Measurements from ENCODE around the gene CREB5. TPM values are rescaled to one million over a fixed set of nuclear protein-coding genes. Genes with fewer than 3 reads are reported as not detected.

CREB5 gene
- total and polyA plus RNA-seq, 2 donors (not counting 3 experiments of a cell fraction or from before 2014, with no cell fraction given), result 19.6 to 28.4 TPM

DNA sequence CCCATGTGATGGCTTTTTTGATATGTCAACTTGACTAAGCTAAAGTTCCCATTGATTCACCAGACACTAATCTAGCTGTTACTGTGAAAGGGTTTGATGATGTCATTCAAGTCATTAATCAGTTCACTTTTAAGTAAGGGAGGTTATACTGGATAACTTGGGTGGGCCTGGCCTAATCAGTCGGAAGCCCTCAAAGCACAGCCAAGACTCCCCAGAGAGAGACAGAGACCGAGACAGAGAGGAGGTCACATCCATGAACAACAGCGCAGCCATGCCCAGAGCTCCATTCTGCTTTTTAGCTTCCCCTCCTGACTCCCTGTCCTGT lies 442.4 kb downstream of the CREB5 start:
- BruUV-seq (replicated peaks), result no TSS peak
- H3K9ac ChIP-seq (replicated peaks; ENCODE audit: extremely low read depth, insufficient read depth, low read length), result no peak overlapping the region
- intact Hi-C loops (cut with micrococcal nuclease), result loop anchor here (1.0 to 5.0 kb wide), 6 partner anchors 167 to 555 kb away; no protein-coding TSS in a partner anchor
- no peaks in the 10 kb centered on the region for H3K36me3 ChIP-seq (ENCODE audit: control insufficient read depth in 2 of 2, extremely low read depth in 1 of 2, insufficient read depth in 2 of 2, low read length in 2 of 2)
- no peak overlapping the region for H2AFZ ChIP-seq (ENCODE audit: low read depth, low read length)
- no peak for TF ChIP-seq JUN (IDR thresholded peaks at IDR 0.05; ENCODE audit: borderline replicate concordance, insufficient read depth, insufficient read length, low read depth)
- TF ChIP-seq MYC (IDR thresholded peaks at IDR 0.05; ENCODE audit: low read depth, low read length), result no peak
- TF ChIP-seq FOS (IDR thresholded peaks at IDR 0.05; ENCODE audit: borderline replicate concordance, insufficient read depth, low read length), result no peak
- TF ChIP-seq, protein P1, sequence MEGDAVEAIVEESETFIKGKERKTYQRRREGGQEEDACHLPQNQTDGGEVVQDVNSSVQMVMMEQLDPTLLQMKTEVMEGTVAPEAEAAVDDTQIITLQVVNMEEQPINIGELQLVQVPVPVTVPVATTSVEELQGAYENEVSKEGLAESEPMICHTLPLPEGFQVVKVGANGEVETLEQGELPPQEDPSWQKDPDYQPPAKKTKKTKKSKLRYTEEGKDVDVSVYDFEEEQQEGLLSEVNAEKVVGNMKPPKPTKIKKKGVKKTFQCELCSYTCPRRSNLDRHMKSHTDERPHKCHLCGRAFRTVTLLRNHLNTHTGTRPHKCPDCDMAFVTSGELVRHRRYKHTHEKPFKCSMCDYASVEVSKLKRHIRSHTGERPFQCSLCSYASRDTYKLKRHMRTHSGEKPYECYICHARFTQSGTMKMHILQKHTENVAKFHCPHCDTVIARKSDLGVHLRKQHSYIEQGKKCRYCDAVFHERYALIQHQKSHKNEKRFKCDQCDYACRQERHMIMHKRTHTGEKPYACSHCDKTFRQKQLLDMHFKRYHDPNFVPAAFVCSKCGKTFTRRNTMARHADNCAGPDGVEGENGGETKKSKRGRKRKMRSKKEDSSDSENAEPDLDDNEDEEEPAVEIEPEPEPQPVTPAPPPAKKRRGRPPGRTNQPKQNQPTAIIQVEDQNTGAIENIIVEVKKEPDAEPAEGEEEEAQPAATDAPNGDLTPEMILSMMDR (IDR thresholded peaks at IDR 0.05; ENCODE audit: extremely low read depth in 1 of 2, insufficient read depth in 1 of 2, low read depth in 1 of 2, low read length in 2 of 2), result no peak
- TF ChIP-seq, protein P2, sequence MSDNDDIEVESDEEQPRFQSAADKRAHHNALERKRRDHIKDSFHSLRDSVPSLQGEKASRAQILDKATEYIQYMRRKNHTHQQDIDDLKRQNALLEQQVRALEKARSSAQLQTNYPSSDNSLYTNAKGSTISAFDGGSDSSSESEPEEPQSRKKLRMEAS (IDR thresholded peaks at IDR 0.05; ENCODE audit: insufficient read depth, insufficient read length), result no peak
- no peak for TF ChIP-seq EZH2 (IDR thresholded peaks at IDR 0.05; ENCODE audit: borderline replicate concordance, low read depth, low read length, severe bottlenecking)
- TF ChIP-seq POLR2AphosphoS5 (IDR thresholded peaks at IDR 0.05; ENCODE audit: insufficient read depth, low read depth, low read length), result no peak
- no peak for TF ChIP-seq GATA2 (IDR thresholded peaks at IDR 0.05; ENCODE audit: insufficient read depth, insufficient read length, low read depth, low read length)
- TF ChIP-seq POLR2A (IDR thresholded peaks at IDR 0.05; ENCODE audit: low read depth, low read length), result no peak
- dilution Hi-C loops (cut with MboI; ENCODE audit: extremely low pct_ligation_motif_present, low sequenced_read_pairs), result no loop called here
- DNase-seq (ENCODE audit: low read depth, low spot score) (no peak), FAIRE-seq (no peak)
- peaks cover 21 to 34% of the 10 kb centered on the region in 2 experiments for H3K27me3 ChIP-seq (ENCODE audit: control insufficient read depth in 2 of 2, insufficient read depth in 2 of 2, low read length in 2 of 2)
- H3K4me1 ChIP-seq (ENCODE audit: control insufficient read depth, extremely low read depth, insufficient read depth, low read length), result peaks cover 5% of the 10 kb centered on the region
- H3K9me1 ChIP-seq (replicated peaks; ENCODE audit: control insufficient read depth, extremely low read depth, insufficient read depth, low read length), result no peaks in the 10 kb centered on the region
- no peaks in the 10 kb centered on the region for H4K20me1 ChIP-seq (replicated peaks; ENCODE audit: control insufficient read depth, extremely low read depth, insufficient read depth, low read length)
- H3K9me3 ChIP-seq (replicated peaks; ENCODE audit: control insufficient read depth, insufficient read depth, low read length), result no peaks in the 10 kb centered on the region
- ChIA-PET POLR2A (no interaction called here), CTCF (interaction anchor here (0.7 to 4.4 kb wide), 10 partner anchors 11 to 1659 kb away, joined by 3 to 29 read pairs (median 4); no protein-coding TSS in a partner anchor)
- no peak overlapping the region for H3K27ac ChIP-seq (ENCODE audit: insufficient read depth, low read depth, low read length)
- no peak overlapping the region for H3K4me2 ChIP-seq (ENCODE audit: insufficient read depth, low read length)
- no peaks in the 10 kb centered on the region for H3K79me2 ChIP-seq (ENCODE audit: control insufficient read depth, insufficient read depth, low read length)
- no peak overlapping the region for H3K4me3 ChIP-seq (replicated peaks in 1 of 3; ENCODE audit: insufficient read depth in 1 of 3, low read depth in 1 of 3, low read length in 3 of 3)

All from endothelial cell of umbilical vein (primary cell).